ENCODE data around the gene KIAA1328.
"Not testable (repeated sequence)": the region's sequence is repeated elsewhere in the genome, so short reads cannot be mapped to it uniquely, and the experiment has no call there.

The KIAA1328 gene

GRCh38 chr18:36828157-36828629 lies 734 bp upstream of the KIAA1328 start:
- peak; percentile 33 for DNase-seq

GRCh38 chr18:36829362-36830157 lies 633 bp downstream of the KIAA1328 start:
- no peak for DNase-seq

- DNase-seq, result no peak
Observed at GRCh38 chr18:36830158-36830495, 1.2 kb downstream of the KIAA1328 start.

GRCh38 chr18:36831139-36831538 lies 2.2 kb downstream of the KIAA1328 start:
- DNase-seq, result no peak

- no peak for DNase-seq
Observed at GRCh38 chr18:36833120-36833519, 4.2 kb downstream of the KIAA1328 start.

- no peak for DNase-seq
Observed at GRCh38 chr18:36835927-36836326, 7.0 kb downstream of the KIAA1328 start.

- DNase-seq, result no peak
Observed at GRCh38 chr18:36839835-36840234, 10.9 kb downstream of the KIAA1328 start.

- DNase-seq, result no peak
Observed at GRCh38 chr18:36843199-36843598, 14.3 kb downstream of the KIAA1328 start.

GRCh38 chr18:36843784-36844183 lies 14.9 kb downstream of the KIAA1328 start:
- DNase-seq, result no peak

- no peak for DNase-seq
Observed at GRCh38 chr18:36848609-36849008, 19.7 kb downstream of the KIAA1328 start.

- DNase-seq, result no peak
Observed at GRCh38 chr18:36849288-36850006, 20.5 kb downstream of the KIAA1328 start.

- no peak for DNase-seq
Observed at GRCh38 chr18:36850527-36851201, 21.7 kb downstream of the KIAA1328 start.

GRCh38 chr18:36851202-36851590 lies 22.3 kb downstream of the KIAA1328 start:
- no peak for DNase-seq

- DNase-seq, result no peak
Observed at GRCh38 chr18:36856815-36857214, 27.9 kb downstream of the KIAA1328 start.

- DNase-seq, result no peak
Observed at GRCh38 chr18:36862182-36862581, 33.3 kb downstream of the KIAA1328 start.

- DNase-seq, result no peak
Observed at GRCh38 chr18:36867056-36867455, 38.1 kb downstream of the KIAA1328 start.

GRCh38 chr18:36871801-36872200 lies 42.9 kb downstream of the KIAA1328 start:
- no peak for DNase-seq

- DNase-seq, result no peak
Observed at GRCh38 chr18:36872329-36872728, 43.4 kb downstream of the KIAA1328 start.

GRCh38 chr18:36873826-36874225 lies 44.9 kb downstream of the KIAA1328 start:
- DNase-seq, result not testable (repeated sequence)

- DNase-seq, result not testable (repeated sequence)
Observed at GRCh38 chr18:36879796-36880195, 50.9 kb downstream of the KIAA1328 start.

GRCh38 chr18:36885981-36886380 lies 57.1 kb downstream of the KIAA1328 start:
- no peak for DNase-seq

GRCh38 chr18:36887114-36887513 lies 58.2 kb downstream of the KIAA1328 start:
- no peak for DNase-seq

GRCh38 chr18:36887864-36888263 lies 58.9 kb downstream of the KIAA1328 start:
- DNase-seq, result no peak

GRCh38 chr18:36888778-36889177 lies 59.9 kb downstream of the KIAA1328 start:
- no peak for DNase-seq
